Astrocyte (in vitro differentiated cells and primary cell): ENCODE results near the gene PLK3. TPM values are rescaled to one million over a fixed set of nuclear protein-coding genes. Genes with fewer than 3 reads are reported as not detected.
"Not testable (repeated sequence)": the region's sequence is repeated elsewhere in the genome, so short reads cannot be mapped to it uniquely, and the experiment has no call there.

Source experiments
- DNase-seq: peaks from one replicate; pipeline ENCODE4 v3.0.0-alpha.2; 2010; ENCODE audit warnings: low read depth
- FAIRE-seq: peaks from 2 replicates; lab custom pipeline; 2011; peaks lifted over from hg19 to GRCh38; lab: Jason Lieb, UNC
- H2AFZ ChIP-seq: 2 replicates; pipeline ENCODE4 v1.6.0; 2012; ENCODE audit warnings: low read depth, low read length, inconsistent platforms
- H3K27ac ChIP-seq: 2 replicates; pipeline ENCODE4 v1.5.1; 2011; ENCODE audit warnings: low read depth, low read length, inconsistent platforms
- H3K27me3 ChIP-seq: 2 replicates; pipeline ENCODE4 v1.6.0; 2011; ENCODE audit warnings: low read length, inconsistent platforms; ENCODE audit not compliant: insufficient read depth
- H3K36me3 ChIP-seq: 2 replicates; pipeline ENCODE4 v1.5.1; 2011; ENCODE audit warnings: low read length, inconsistent platforms; ENCODE audit not compliant: insufficient read depth
- H3K4me1 ChIP-seq: 2 replicates; pipeline ENCODE4 v1.5.1; 2011; ENCODE audit warnings: low read length, inconsistent platforms; ENCODE audit not compliant: insufficient read depth
- H3K4me2 ChIP-seq: 2 replicates; pipeline ENCODE4 v1.6.0; 2012; ENCODE audit warnings: low read length, inconsistent platforms
- H3K4me3 ChIP-seq: 2 replicates; pipeline ENCODE4 v1.5.1; 2011; ENCODE audit warnings: low read depth, mild to moderate bottlenecking, low read length, inconsistent platforms; ENCODE audit not compliant: insufficient read depth
- H3K79me2 ChIP-seq: 2 replicates; pipeline ENCODE4 v1.6.0; 2012; ENCODE audit warnings: mild to moderate bottlenecking, low read length, inconsistent platforms; ENCODE audit not compliant: insufficient read depth
- H3K9ac ChIP-seq: 2 replicates; pipeline ENCODE4 v1.6.0; 2012; ENCODE audit warnings: mild to moderate bottlenecking, low read length, inconsistent platforms
- H3K9me3 ChIP-seq: 2 replicates; pipeline ENCODE4 v1.5.1; 2012; ENCODE audit warnings: low read depth, mild to moderate bottlenecking, low read length, inconsistent platforms; ENCODE audit not compliant: insufficient read depth
- H4K20me1 ChIP-seq: 2 replicates; pipeline ENCODE4 v1.6.0; 2012; ENCODE audit warnings: low read length, inconsistent platforms; ENCODE audit not compliant: insufficient read depth
- H3K27ac Mint-ChIP-seq: one replicate; pipeline ENCODE4 v1.8.0; 2021; ENCODE audit warnings: mild to moderate bottlenecking, mixed read lengths; ENCODE audit not compliant: unreplicated experiment
- H3K27me3 Mint-ChIP-seq: one replicate; pipeline ENCODE4 v1.8.0; 2021; ENCODE audit warnings: low read depth, mixed read lengths; ENCODE audit not compliant: unreplicated experiment
- H3K36me3 Mint-ChIP-seq: one replicate; pipeline ENCODE4 v1.8.0; 2021; ENCODE audit warnings: low read depth, mixed read lengths; ENCODE audit not compliant: unreplicated experiment
- H3K4me1 Mint-ChIP-seq: one replicate; pipeline ENCODE4 v1.8.0; 2021; ENCODE audit warnings: low read depth, mixed read lengths; ENCODE audit not compliant: unreplicated experiment
- H3K4me3 Mint-ChIP-seq: one replicate; pipeline ENCODE4 v1.8.0; 2021; ENCODE audit warnings: mild to moderate bottlenecking, moderate library complexity, mixed read lengths; ENCODE audit not compliant: unreplicated experiment
- H3K9me3 Mint-ChIP-seq: one replicate; pipeline ENCODE4 v1.8.0; 2021; ENCODE audit warnings: mild to moderate bottlenecking, mixed read lengths; ENCODE audit not compliant: unreplicated experiment
- EZH2 ChIP-seq: IDR thresholded peaks from 2 replicates; pipeline ENCODE4 v1.6.1; 2012; ENCODE audit warnings: mild to moderate bottlenecking, low read length, inconsistent platforms; ENCODE audit not compliant: insufficient read depth
- total RNA-seq: library from RNA; stranded (reverse); gene quantifications from 2 replicates; pipeline ENCODE4 v1.2.1, GENCODE V29; 2021
- TF ChIP-seq, protein P1 (sequence below): IDR thresholded peaks from 2 replicates; pipeline ENCODE4 v1.5.1; 2011; ENCODE audit warnings: low read depth, mild to moderate bottlenecking, inconsistent platforms, low read length, moderate library complexity; ENCODE audit not compliant: insufficient read depth

PLK3 gene
- total RNA-seq, 1 donor from 2014 or later, result 66.4 TPM

DNA sequence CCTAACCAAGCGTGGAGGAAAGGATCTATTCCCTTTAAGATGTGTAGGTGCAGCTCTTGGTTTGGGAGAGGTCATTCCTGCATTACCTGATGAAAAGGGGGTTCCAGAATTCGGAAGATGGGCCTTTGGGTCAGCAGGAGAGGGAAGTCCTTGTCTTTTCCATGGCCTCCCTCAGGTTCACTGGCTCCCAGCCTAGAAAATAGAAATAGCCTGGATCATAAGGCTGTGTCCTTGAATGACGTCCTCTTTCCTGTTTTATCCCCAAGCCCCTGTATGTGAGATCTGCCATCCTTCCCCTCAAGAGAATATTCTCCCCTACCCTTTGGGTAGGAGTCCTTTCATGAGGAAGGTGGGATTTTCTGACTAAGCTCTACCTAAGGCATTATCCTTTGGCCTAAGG is 39.3 kb upstream of the PLK3 start:
- Mint-ChIP-seq H3K4me1 (no peaks in the 10 kb centered on the region), H3K27me3 (no peaks in the 10 kb centered on the region), H3K4me3 (no peak overlapping the region), H3K36me3 (peaks cover 2% of the 10 kb centered on the region), H3K27ac (no peak overlapping the region), H3K9me3 (no peaks in the 10 kb centered on the region)
- Histone ChIP-seq H3K36me3 (peaks cover 32% of the 10 kb centered on the region), H3K4me1 (no peaks in the 10 kb centered on the region), H4K20me1 (no peaks in the 10 kb centered on the region), H3K9me3 (no peaks in the 10 kb centered on the region), H3K9ac (no peak overlapping the region), H3K79me2 (no peaks in the 10 kb centered on the region), H3K27me3 (no peaks in the 10 kb centered on the region), H3K4me3 (no peak overlapping the region), H3K4me2 (no peak overlapping the region), H2AFZ (no peak overlapping the region), H3K27ac (no peak overlapping the region)
- FAIRE-seq (no peak), DNase-seq (no peak)
- TF ChIP-seq, protein P1, sequence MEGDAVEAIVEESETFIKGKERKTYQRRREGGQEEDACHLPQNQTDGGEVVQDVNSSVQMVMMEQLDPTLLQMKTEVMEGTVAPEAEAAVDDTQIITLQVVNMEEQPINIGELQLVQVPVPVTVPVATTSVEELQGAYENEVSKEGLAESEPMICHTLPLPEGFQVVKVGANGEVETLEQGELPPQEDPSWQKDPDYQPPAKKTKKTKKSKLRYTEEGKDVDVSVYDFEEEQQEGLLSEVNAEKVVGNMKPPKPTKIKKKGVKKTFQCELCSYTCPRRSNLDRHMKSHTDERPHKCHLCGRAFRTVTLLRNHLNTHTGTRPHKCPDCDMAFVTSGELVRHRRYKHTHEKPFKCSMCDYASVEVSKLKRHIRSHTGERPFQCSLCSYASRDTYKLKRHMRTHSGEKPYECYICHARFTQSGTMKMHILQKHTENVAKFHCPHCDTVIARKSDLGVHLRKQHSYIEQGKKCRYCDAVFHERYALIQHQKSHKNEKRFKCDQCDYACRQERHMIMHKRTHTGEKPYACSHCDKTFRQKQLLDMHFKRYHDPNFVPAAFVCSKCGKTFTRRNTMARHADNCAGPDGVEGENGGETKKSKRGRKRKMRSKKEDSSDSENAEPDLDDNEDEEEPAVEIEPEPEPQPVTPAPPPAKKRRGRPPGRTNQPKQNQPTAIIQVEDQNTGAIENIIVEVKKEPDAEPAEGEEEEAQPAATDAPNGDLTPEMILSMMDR, result no peak

DNA sequence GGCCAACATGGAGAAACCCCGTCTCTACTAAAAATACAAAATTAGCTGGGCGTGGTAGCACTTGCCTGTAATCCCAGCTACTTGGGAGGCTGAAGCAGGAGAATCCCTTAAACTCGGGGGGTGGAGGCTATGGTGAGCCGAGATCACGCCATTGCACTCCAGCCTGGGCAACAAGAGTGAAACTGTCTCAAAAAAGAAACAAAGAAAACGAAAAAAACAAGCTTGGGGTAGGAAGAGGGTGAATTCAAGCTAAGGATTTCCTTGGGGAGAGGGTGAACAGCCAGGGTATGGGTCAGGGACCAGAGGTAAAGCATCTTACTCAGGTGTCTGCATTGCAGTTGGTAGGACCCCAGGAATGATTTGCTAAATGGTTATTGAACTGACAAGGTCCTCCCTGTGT is 33.8 kb upstream of the PLK3 start:
- H3K27me3 Mint-ChIP-seq, H3K27me3 ChIP-seq, H3K4me2 ChIP-seq, H2AFZ ChIP-seq, H3K27ac ChIP-seq, H3K9me3 ChIP-seq, H3K4me3 Mint-ChIP-seq, H3K79me2 ChIP-seq, FAIRE-seq, H3K9ac ChIP-seq, H3K4me3 ChIP-seq, H4K20me1 ChIP-seq, DNase-seq, H3K9me3 Mint-ChIP-seq, H3K36me3 ChIP-seq, H3K4me1 ChIP-seq, H3K36me3 Mint-ChIP-seq, H3K27ac Mint-ChIP-seq, H3K4me1 Mint-ChIP-seq: not testable (repeated sequence)

DNA sequence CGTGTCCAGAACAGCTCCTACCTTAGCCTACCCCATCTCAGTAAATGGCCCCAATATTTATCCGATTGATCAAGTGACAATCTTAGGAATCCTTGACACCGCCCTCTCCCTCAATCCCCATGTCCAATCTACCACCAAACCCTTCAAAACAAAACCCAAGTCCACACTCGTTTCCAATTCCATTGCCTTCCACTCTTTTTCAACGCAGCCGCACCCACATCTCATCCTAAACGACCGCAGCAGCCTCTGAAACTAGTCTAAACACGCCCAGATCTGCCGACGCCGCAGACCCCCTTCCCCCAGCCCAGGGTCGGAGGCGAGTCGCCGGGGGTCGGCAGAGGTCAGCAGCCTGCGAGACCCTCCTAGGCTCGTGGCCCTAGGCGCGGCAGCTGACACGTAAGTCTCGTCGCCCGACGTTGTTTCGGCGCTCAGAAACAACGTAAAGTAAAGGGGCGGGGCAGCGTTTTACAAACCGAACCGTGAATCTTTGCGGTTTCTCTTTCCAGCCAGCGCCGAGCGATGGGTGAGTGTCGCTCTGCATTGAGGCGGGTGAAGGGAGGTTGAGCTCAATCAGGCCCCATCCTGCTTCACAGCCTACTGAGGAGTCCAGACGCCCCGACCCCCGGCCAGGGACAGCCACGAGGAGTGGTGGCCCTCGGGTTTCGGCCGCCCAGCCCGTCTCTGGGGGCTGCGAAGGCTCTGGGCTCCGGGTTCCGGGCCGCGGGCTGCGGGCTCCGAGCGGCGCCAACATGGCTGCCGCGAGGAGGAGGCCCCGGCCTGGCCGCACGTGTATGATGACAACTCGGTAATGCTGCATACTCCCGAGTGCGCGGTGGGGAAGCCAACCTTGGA is 24.9 kb upstream of the PLK3 start, which contains the start of gene RPS8:
RPS8 (plus strand) TSS at position 463 of the 852 bp plus-strand sequence; CDS start at position 520, 57 bp downstream.
- peak within 1 kb of the TSS; percentile 92 for H3K4me3 Mint-ChIP-seq
- H3K27ac Mint-ChIP-seq, result peak within 1 kb of the TSS; percentile 98
- peaks cover 20% of the 10 kb centered on the region for H3K4me1 Mint-ChIP-seq
- Histone ChIP-seq H4K20me1 (peaks cover 45% of the 10 kb centered on the region), H3K4me2 (peak within 1 kb of the TSS; percentile 95), H3K27ac (peak within 1 kb of the TSS; percentile 95), H3K9me3 (no peaks in the 10 kb centered on the region), H3K79me2 (peaks cover 45% of the 10 kb centered on the region), H3K9ac (peak within 1 kb of the TSS; percentile 97), H2AFZ (peak within 1 kb of the TSS; percentile 78), H3K36me3 (peaks cover 27% of the 10 kb centered on the region), H3K27me3 (no peaks in the 10 kb centered on the region), H3K4me3 (peak within 1 kb of the TSS; percentile 86), H3K4me1 (peaks cover 18% of the 10 kb centered on the region)
- no peaks in the 10 kb centered on the region for H3K9me3 Mint-ChIP-seq
- DNase-seq, result peak; percentile 84
- peaks cover 19% of the 10 kb centered on the region for H3K36me3 Mint-ChIP-seq
- no peaks in the 10 kb centered on the region for H3K27me3 Mint-ChIP-seq
- no peak for FAIRE-seq
- no peak for TF ChIP-seq EZH2
- TF ChIP-seq, protein P1, result no peak
